Stomach (tissue), 9 donors: ENCODE results near the gene LRFN4. TPM values are rescaled to one million over a fixed set of nuclear protein-coding genes. Genes with fewer than 3 reads are reported as not detected.

Experiments
- DNase-seq, 2 donors: peaks; one replicate each; pipeline versions ENCODE4 v3.0.0 to v3.0.0-alpha.2; 2013 to 2019
- H3K27ac ChIP-seq, 5 donors: fragments of 200-600 bp in 4 of 5; sonication (generic) in 4 of 5; one replicate each; pipeline ENCODE4 v1.5.1; 2013 to 2019; ENCODE audit warnings: mild to moderate bottlenecking in 1 of 5, moderate library complexity in 1 of 5
- H3K27me3 ChIP-seq, 3 donors: fragments of 200-600 bp; sonication (generic); one replicate each; pipeline ENCODE4 v1.5.1; 2017 to 2019; ENCODE audit warnings: mixed run types in 1 of 3
- H3K36me3 ChIP-seq, 4 donors: fragments of 200-600 bp; sonication (generic); 1 replicate in 3 of 4; 2 replicates in 1 of 4; pipeline ENCODE4 v1.5.1; 2016 to 2019
- H3K4me1 ChIP-seq, 4 donors: fragments of 200-600 bp; sonication (generic); one replicate each; pipeline ENCODE4 v1.5.1; 2016 to 2019
- H3K4me3 ChIP-seq, 4 donors: fragments of 200-600 bp; sonication (generic) in 3 of 4; one replicate each; pipeline ENCODE4 v1.5.1; 2016 to 2019; ENCODE audit warnings: mild to moderate bottlenecking in 1 of 4
- H3K9me3 ChIP-seq, 4 donors: fragments of 200-600 bp; sonication (generic); one replicate each; pipeline ENCODE4 v1.5.1; 2016 to 2019
- EP300 ChIP-seq: sonication (generic); formaldehyde crosslinking; IDR thresholded peaks from one replicate; pipeline ENCODE4 v1.6.1; 2017; ENCODE audit warnings: antibody characterized with exemption
- POLR2A ChIP-seq, 4 donors: fragments of 450-650 bp; IDR thresholded peaks; one replicate each; pipeline ENCODE4 v1.6.1; 2016; ENCODE audit warnings: antibody characterized with exemption in 4 of 4, control low read depth in 2 of 4, mild to moderate bottlenecking in 1 of 4, moderate library complexity in 1 of 4
- POLR2AphosphoS5 ChIP-seq, 3 donors: sonication (generic); formaldehyde crosslinking; IDR thresholded peaks; one replicate each; pipeline ENCODE4 v1.6.1; 2016; ENCODE audit warnings: antibody characterized with exemption in 3 of 3
- WGBS, 5 donors: extraction: QIAGEN DNeasy Blood & Tissue Kit in 3 of 5; methylation state at CpG; one replicate each; pipeline versions ENCODE4 v1.1.5 to v1.1.7; 2013 to 2018; 5-methylcytosine and 5-hydroxymethylcytosine counted together
- intact Hi-C: fragments of 100-400 bp; cut with DNase I; formaldehyde crosslinking; loops from one replicate; pipeline ENCODE4 v1.15.1; 2023; ENCODE audit warnings: low total_unique reads
- polyA plus RNA-seq, 3 donors: library from polyadenylated mRNA; stranded (reverse); fragments of 200-250 nt; gene quantifications; one replicate each; pipeline ENCODE4 v1.2.3, GENCODE V29; 2013
- total RNA-seq, 5 donors: library from RNA; depleted of rRNA; stranded (reverse); fragments of >200 nt; gene quantifications; one replicate each; pipeline versions ENCODE4 v1.1.0 to v1.2.3, GENCODE V29; 2014 to 2016
- TF ChIP-seq, protein P1 (sequence below), 7 experiments: fragments of 450-650 bp in 4 of 7; fragments of 200-600 bp in 3 of 7; sonication (generic) in 3 of 7; IDR thresholded peaks; one replicate each; pipeline ENCODE4 v1.5.1; 2016 to 2019; ENCODE audit warnings: antibody characterized with exemption in 7 of 7, control low read depth in 2 of 7, mild to moderate bottlenecking in 1 of 7
- donor health status: healthy with polysubstance abuse.
- donor health status: Bipolar disorder and iron deficiency.
- donor health status: healthy.

LRFN4 gene
- total and polyA plus RNA-seq, 8 donors, result 2.1 to 37.9 (median 12.7) TPM

DNA sequence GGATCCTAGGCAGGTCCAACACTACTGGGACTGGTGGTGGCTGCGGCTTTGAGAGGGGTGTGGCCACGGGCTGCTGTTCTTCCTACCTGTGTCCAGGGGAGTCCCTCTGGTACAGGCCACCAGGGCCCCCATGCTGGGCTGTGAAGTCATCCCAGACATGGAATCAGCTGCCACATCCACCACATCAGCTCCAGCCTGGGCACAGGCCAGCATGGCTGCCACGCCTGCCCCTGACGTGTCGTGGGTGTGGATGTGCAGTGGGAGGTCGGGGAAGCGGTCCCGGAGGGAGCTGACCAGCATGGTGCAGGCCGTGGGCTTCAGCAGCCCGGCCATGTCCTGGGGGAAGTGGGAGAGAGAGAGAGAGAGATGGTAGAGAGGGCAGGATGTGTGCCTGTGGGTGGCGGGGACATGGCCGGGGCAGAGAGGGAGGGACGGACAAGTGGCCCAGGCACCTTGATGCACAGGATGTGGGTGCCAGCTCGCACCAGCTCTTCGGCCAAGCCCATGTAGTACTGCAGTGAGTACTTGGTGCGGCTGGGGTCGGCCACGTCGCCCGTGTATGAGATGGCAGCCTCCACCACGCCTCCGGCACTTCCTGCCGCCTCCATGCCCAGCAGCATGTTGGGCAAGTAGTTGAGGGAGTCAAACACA lies 6.2 kb upstream of the LRFN4 start:
- Histone ChIP-seq H3K9me3 (no peaks in the 10 kb centered on the region), H3K36me3 (peaks cover 19 to 43% (median 40%) of the 10 kb centered on the region in 4 donors), H3K4me1 (peaks cover 6 to 8% (median 7%) of the 10 kb centered on the region in 4 donors), H3K27ac (no peak overlapping the region), H3K27me3 (no peaks in the 10 kb centered on the region), H3K4me3 (no peak overlapping the region)
- no peak for DNase-seq
- intact Hi-C loops, result no loop called here
- WGBS, 5 donors, result 91 to 92% (median 91%) methylated on average over 15 to 23 of the region's 23 CpGs
- no peak for TF ChIP-seq POLR2A (IDR thresholded peaks at IDR 0.05)
- TF ChIP-seq, protein P1, sequence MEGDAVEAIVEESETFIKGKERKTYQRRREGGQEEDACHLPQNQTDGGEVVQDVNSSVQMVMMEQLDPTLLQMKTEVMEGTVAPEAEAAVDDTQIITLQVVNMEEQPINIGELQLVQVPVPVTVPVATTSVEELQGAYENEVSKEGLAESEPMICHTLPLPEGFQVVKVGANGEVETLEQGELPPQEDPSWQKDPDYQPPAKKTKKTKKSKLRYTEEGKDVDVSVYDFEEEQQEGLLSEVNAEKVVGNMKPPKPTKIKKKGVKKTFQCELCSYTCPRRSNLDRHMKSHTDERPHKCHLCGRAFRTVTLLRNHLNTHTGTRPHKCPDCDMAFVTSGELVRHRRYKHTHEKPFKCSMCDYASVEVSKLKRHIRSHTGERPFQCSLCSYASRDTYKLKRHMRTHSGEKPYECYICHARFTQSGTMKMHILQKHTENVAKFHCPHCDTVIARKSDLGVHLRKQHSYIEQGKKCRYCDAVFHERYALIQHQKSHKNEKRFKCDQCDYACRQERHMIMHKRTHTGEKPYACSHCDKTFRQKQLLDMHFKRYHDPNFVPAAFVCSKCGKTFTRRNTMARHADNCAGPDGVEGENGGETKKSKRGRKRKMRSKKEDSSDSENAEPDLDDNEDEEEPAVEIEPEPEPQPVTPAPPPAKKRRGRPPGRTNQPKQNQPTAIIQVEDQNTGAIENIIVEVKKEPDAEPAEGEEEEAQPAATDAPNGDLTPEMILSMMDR (IDR thresholded peaks at IDR 0.05), result no peak
- no peak for TF ChIP-seq EP300
- no peak for TF ChIP-seq POLR2AphosphoS5 (IDR thresholded peaks at IDR 0.05)

DNA sequence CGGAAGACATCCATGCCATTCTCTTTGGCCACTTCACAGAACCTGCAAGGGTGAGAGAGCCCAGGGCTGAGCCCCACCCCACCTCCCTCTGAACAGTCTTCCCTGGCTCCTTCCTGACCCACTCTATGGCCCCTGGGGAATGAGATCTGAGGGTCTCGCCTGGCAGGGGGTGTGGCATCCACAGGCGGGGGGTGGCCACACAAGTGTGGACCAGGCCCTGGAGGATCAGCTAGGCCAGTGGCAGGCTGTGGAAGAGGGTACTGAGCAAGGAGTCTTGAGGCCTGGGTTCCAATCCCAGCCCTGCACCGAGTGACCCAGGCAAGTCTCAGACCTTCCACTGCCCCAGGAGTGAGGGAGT lies 5.6 kb upstream of the LRFN4 start:
- intact Hi-C loops, result no loop called here
- H3K27ac ChIP-seq, result no peak overlapping the region
- H3K36me3 ChIP-seq, result peaks cover 14 to 37% (median 35%) of the 10 kb centered on the region in 4 donors
- TF ChIP-seq POLR2AphosphoS5 (IDR thresholded peaks at IDR 0.05), result no peak
- TF ChIP-seq, protein P1 (IDR thresholded peaks at IDR 0.05), result no peak
- TF ChIP-seq EP300, result no peak
- TF ChIP-seq POLR2A (IDR thresholded peaks at IDR 0.05), result no peak
- no peaks in the 10 kb centered on the region for H3K27me3 ChIP-seq
- no peaks in the 10 kb centered on the region for H3K9me3 ChIP-seq
- WGBS, 5 donors, result 80 to 94% (median 85%) methylated on average over 4 of the region's 4 CpGs
- DNase-seq, result no peak
- H3K4me1 ChIP-seq, result peaks cover 7 to 10% (median 9%) of the 10 kb centered on the region in 4 donors
- no peak overlapping the region for H3K4me3 ChIP-seq

DNA sequence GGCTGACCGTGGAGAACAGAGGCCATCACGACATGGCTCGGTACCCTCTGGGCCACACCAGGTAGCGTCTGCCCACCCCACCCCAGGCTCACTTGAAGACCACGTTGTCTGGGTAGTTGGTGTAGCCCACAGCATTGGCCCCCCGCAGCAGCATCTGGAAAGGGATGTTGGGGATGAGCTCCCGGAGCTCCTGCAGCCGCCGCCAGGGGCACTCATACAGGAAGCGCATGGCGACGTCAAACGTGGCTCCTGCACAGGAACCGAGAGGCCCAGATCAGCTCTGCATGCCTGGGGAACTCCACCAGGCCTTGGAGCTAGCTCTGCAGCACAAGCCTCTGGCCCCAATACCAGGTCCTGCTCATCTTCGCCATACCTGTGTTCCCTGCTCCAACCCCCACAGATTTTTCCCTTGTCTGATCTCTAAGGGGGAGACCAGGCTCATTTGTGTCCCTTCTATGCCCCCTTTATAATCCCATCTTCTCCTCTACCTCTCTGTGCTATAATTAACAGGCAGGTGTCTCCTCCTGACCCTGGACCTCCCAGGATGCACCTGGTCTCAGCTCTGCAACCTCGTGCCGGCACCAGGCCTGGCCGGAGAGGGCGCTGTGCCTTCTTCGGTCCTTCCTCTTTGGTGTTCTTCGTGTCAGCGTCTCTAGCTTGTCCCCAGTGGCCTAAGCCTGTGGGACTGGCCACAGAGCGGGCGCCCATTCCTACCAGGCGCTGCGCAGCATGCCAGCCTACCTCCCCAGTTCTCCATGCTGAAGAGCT lies 5.0 kb upstream of the LRFN4 start:
- H3K27me3 ChIP-seq, result no peaks in the 10 kb centered on the region
- WGBS, 5 donors, result 70 to 80% (median 75%) methylated on average over 24 to 26 of the region's 26 CpGs
- peaks cover 9 to 31% (median 29%) of the 10 kb centered on the region in 4 donors for H3K36me3 ChIP-seq
- H3K4me1 ChIP-seq, result peaks cover 7 to 10% (median 9%) of the 10 kb centered on the region in 4 donors
- H3K9me3 ChIP-seq, result no peaks in the 10 kb centered on the region
- DNase-seq, result no peak
- no peak overlapping the region for H3K27ac ChIP-seq
- TF ChIP-seq POLR2AphosphoS5 (IDR thresholded peaks at IDR 0.05) (no peak), EP300 (no peak), POLR2A (IDR thresholded peaks at IDR 0.05) (no peak)
- TF ChIP-seq, protein P1 (IDR thresholded peaks at IDR 0.05), result no peak
- H3K4me3 ChIP-seq, result no peak overlapping the region
- intact Hi-C loops, result no loop called here

DNA sequence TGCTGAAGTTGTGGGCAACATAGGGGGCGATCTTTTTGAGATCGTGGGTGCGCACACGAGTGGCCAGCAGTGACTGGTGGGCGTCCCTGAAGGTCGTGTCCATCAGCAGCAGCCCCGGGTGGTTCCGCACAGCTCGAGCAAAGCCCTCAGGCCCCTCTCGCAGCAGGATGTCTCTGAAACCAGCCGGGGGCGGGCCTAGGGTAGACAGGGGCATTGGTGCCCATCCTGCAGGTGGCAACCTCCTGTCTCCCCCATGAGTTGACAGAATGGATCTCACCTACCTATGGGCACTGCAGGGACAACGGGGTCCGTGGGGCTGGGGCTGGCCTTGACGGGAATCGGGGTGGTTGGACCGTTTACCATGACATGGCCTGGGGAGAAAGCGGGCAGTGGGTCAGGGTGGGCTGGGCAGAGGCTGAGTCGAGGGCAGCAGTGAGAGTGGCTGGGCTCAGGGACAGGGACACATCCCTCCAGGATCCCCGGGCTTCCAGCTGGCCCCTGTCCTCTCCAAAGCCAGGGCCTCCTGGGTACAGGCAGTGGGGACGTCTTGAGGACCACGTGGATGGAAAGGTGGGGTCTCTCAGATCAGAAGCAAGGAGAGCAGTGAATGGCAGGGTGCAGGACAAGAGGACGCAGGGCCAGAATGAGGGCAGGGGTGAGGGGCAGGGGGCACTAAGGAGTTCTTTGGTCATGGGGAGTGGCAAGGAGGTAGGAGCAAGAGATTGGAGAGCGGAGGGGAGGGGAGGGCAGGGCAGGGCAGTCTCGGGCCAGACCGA lies 4.2 kb upstream of the LRFN4 start:
- intact Hi-C loops, result no loop called here
- no peak overlapping the region for H3K4me3 ChIP-seq
- peaks cover 7 to 23% (median 21%) of the 10 kb centered on the region in 4 donors for H3K36me3 ChIP-seq
- no peak overlapping the region for H3K27ac ChIP-seq
- no peaks in the 10 kb centered on the region for H3K9me3 ChIP-seq
- H3K4me1 ChIP-seq, result peaks cover 7 to 16% (median 15%) of the 10 kb centered on the region in 4 donors
- WGBS, 5 donors, result 80 to 89% (median 87%) methylated on average over 19 to 26 of the region's 26 CpGs
- no peak for TF ChIP-seq POLR2AphosphoS5 (IDR thresholded peaks at IDR 0.05)
- TF ChIP-seq EP300, result no peak
- H3K27me3 ChIP-seq, result no peaks in the 10 kb centered on the region
- no peak for DNase-seq
